ENCODE measurements around the gene MEX3A.
A peak's percentile ranks its signal among the peaks of the same experiment; 100 is the strongest.

The MEX3A gene

DNA sequence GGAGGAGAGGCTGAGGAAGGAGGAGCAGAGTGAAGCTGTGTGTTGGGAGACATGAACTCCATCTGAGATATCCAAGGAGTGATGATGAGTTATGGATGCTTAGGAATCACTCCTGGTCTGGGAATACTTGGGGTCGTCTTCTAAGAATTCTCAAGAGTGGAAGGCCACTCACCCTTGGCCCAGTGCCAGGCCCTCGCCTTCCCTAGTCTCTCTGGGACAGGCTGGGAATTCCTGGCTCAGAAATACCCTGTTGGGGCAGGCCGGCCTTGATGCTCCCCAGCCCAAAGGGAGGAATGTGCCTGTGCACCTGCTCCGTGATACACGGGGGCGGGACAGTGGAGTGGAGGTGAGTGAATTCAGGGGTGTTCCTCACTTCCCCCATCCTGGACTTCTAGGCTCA lies 19.6 kb upstream of the MEX3A start:
- DNase-seq: peak; percentile 24

GRCh38 chr1:156100205-156100995 lies 18.1 kb upstream of the MEX3A start:
- peak; percentile 89 for DNase-seq

- DNase-seq: no peak
Measured at GRCh38 chr1:156099282-156099681, 17.0 kb upstream of the MEX3A start.

- DNase-seq: peak; percentile 96
Measured at GRCh38 chr1:156098784-156099183, 16.5 kb upstream of the MEX3A start.

DNA sequence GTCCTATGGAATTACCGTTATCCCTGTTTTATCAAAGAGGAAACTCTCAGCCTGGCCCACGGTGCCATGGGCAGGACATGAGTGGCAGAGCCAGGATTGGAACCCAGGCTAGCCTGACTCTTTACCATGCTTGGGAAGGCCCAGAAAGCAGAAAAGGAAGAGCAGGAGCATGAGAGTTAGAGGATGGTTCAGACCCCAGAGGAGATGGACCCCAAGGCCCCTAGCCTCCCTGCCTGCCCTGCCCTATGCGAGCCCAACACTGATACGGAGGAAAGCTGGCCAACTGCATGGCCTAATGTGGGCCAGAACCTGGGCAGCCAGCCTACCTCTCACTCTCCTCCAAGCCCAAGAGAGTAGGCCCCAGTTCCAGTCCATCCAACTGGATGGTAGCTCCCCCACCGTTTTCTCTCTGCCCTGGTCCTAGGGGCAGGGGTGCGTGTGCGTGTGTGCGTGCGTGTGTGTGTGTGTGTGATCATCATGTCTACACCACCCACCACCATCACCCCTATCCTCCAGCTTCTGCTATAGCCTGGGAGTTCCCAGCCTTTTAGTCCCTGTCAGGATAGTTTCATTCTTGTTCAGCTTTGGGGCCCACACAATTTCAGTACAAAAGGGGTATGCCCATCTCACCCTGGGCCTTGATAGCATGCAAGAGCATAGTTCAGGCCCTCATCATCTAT lies 15.4 kb upstream of the MEX3A start:
- DNase-seq: no peak

DNA sequence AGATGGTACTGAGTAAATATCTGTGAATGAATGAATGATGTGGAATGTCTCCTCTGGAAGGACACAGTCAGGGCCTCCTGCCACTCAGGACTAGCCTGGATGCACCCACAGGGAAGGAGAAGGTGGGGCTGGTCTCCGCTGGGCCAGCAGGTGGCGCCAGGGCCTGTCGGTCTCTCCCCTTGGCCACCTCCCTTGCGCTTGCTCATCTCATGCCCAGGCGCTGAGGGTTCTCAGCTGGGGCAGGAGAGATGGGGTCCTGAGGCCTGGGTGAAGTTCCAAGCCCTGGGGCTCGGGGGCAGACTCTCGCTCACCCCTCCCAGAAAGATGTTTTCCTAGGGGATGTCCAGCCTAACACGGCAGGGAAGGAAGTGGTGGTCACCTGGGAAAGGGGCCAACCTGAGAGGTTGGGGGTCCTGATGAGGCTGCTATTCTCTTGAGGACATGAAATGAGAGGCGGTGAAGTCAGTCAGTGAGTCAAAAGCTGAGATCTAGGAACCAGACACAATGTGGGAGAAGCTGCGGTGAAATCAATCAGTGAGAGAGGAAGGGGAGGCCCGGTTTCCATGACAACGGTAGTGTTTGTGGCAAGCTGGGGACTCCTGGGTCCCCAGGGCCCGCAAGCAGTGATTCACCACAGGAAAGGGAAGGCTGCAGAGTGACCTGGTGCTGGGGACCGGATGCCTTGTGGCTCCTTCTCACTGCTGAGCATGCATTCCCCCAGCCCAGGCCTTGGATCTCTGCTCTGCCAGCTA lies 14.6 kb upstream of the MEX3A start:
- DNase-seq: peak; percentile 86

- no peak for DNase-seq
Measured at GRCh38 chr1:156095906-156096508, 13.7 kb upstream of the MEX3A start.

DNA sequence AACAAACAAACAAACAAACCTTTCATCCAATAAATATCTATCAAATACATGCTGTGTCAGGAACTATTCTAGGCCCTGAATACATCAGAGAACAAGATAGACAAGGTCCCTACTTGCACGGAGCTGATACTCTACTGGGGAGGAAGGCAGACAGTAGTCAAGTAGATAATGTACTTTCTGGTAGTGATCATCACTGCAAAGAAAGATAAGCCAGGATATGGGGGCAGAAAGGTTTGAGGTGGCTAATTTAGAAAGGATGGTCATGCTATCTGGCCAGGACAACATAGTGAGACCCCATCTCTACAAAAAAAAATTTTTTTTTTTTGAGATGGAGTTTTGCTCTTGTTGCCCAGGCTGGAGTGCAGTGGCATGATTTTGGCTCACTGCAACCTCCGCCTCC lies 9.3 kb upstream of the MEX3A start:
- no peak for DNase-seq

DNA sequence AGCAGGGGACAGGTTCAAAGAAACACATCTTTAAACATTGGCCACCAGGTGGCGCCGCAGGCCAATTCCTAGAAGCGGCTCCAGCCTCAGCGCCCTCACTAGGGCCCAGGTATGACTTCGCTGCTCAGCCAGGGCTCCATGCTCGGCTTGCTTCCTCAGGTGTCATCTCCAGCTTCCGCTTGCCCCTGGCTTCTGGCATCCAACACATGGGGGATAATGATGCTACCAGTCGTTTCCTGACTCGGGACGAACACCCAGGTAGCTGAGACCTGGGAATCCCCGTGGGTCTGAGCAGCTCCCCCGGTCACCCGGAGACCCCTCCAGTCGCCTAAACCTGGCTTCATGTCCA lies 8.5 kb upstream of the MEX3A start:
- DNase-seq: peak; percentile 91

- peak; percentile 37 for DNase-seq
Measured at GRCh38 chr1:156090138-156090839, 8.0 kb upstream of the MEX3A start.

- peak; percentile 75 for DNase-seq
Measured at GRCh38 chr1:156089704-156090103, 7.4 kb upstream of the MEX3A start.

GRCh38 chr1:156086256-156086662 lies 4.0 kb upstream of the MEX3A start:
- no peak for DNase-seq

DNA sequence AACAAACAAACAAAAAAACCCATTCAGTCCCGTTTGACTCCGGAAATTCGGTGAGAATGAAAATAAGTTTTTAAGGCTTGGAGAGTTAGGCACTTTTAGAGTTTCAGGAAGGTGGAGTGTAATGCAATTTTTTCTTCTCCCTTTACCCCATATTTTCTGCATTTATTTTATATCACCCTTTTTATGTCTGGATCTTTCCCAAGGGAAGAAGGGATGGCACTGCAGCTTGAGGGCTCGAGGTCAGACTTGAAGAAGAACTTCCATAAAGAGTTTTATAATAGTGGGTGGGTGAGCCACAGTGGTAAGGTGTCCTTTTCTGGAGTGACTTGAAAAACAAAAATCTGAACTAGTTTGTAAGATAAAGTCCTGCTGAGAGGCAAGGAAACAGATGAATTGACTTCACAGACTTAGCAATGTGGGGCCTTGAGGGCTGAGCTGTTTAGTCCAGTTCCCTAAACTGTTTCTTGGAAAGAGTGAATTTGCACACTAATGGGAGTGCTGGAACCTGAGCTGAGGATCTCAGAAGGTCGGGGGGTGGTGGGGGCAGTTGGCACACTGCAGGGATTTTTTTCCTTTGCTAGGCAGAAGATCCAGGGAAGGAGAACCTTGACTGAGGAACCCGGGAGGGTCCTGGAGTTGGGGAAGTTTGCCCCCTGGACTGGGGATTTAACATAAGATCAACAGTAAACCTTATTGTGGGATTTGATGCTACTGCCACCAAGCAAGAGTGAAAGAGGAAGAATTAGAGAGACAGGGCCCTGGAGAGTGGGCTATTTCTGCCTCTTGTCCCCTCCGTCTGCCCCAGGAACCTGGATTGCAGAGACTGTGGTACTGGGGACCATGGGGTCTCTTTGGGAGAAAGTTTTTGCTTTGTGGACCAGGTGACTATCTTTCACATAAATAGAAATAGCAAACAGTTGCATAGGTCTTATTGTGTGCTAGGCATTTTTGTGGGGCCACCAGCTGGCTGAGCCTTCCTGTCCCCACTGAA lies 1.8 kb upstream of the MEX3A start:
- DNase-seq: peak; percentile 29

GRCh38 chr1:156081917-156082308 lies 352 bp downstream of the MEX3A start:
- DNase-seq: peak; percentile 80

- peak; percentile 66 for DNase-seq
Measured at GRCh38 chr1:156081180-156081916, 917 bp downstream of the MEX3A start.

- DNase-seq: no peak
Measured at GRCh38 chr1:156080863-156081179, 1.4 kb downstream of the MEX3A start.

- no peak for DNase-seq
Measured at GRCh38 chr1:156080241-156080862, 1.9 kb downstream of the MEX3A start.

- DNase-seq: no peak
Measured at GRCh38 chr1:156079762-156080161, 2.5 kb downstream of the MEX3A start.

DNA sequence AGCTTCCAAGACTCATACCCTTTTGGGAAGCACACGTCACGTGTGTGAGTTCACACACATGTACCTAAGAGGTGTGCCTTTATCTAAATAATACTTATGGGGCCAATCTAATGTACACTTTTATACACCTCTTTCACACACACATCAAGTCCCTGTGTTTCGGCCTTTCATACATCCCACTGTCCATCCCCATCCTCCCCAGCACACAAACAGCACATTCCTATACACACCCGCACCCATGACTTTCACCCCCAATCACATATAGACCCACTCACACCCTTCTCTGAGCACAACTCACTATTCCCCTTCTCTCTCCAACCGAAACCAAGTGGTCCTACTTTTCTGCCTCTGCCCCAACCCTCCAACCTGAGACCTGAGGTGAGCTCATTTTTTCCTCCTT lies 3.5 kb downstream of the MEX3A start:
- no peak for DNase-seq

- no peak for DNase-seq
Measured at GRCh38 chr1:156077430-156077760, 4.9 kb downstream of the MEX3A start.

Data from NCI-H69 (cell line).